Ishikawa (cell line): ENCODE measurements around the gene CHIT1.

Source experiments
- CREB1 ChIP-seq: IDR thresholded peaks from 2 replicates; pipeline ENCODE4 v1.6.1; 2012; ENCODE audit warnings: low read depth
- EP300 ChIP-seq: IDR thresholded peaks from 2 replicates; pipeline ENCODE4 v1.6.1; 2012; ENCODE audit warnings: borderline replicate concordance
- FOXM1 ChIP-seq: IDR thresholded peaks from 2 replicates; pipeline ENCODE4 v1.6.1; 2012; ENCODE audit warnings: low read depth, borderline replicate concordance
- MAX ChIP-seq: IDR thresholded peaks from 2 replicates; pipeline ENCODE4 v1.6.1; 2012
- RAD21 ChIP-seq: IDR thresholded peaks from 2 replicates; pipeline ENCODE4 v1.6.1; 2012; ENCODE audit warnings: low read depth
- TEAD4 ChIP-seq: IDR thresholded peaks from 2 replicates; pipeline ENCODE4 v1.6.1; 2012
- YY1 ChIP-seq: IDR thresholded peaks from 2 replicates; pipeline ENCODE4 v1.6.1; 2012; ENCODE audit warnings: low read depth

GRCh38 chr1:203166192-203166940 is 63.1 kb downstream of the CHIT1 start:
- TF ChIP-seq YY1 (no peak), EP300 (no peak), RAD21 (peak; percentile 27; the same call in 1 of the 2 replicates), MAX (peak; percentile 72), CREB1 (no peak), FOXM1 (no peak), TEAD4 (no peak)
